ENCODE results near the gene SUSD2. TPM values are rescaled to one million over a fixed set of nuclear protein-coding genes. Genes with fewer than 3 reads are reported as not detected.
"Not testable (repeated sequence)": the region's sequence is repeated elsewhere in the genome, so short reads cannot be mapped to it uniquely, and the experiment has no call there.

The SUSD2 gene, protein sequence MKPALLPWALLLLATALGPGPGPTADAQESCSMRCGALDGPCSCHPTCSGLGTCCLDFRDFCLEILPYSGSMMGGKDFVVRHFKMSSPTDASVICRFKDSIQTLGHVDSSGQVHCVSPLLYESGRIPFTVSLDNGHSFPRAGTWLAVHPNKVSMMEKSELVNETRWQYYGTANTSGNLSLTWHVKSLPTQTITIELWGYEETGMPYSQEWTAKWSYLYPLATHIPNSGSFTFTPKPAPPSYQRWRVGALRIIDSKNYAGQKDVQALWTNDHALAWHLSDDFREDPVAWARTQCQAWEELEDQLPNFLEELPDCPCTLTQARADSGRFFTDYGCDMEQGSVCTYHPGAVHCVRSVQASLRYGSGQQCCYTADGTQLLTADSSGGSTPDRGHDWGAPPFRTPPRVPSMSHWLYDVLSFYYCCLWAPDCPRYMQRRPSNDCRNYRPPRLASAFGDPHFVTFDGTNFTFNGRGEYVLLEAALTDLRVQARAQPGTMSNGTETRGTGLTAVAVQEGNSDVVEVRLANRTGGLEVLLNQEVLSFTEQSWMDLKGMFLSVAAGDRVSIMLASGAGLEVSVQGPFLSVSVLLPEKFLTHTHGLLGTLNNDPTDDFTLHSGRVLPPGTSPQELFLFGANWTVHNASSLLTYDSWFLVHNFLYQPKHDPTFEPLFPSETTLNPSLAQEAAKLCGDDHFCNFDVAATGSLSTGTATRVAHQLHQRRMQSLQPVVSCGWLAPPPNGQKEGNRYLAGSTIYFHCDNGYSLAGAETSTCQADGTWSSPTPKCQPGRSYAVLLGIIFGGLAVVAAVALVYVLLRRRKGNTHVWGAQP
- total RNA-seq (ENCODE audit: insufficient read depth, low replicate concordance), result 12.3 TPM

DNA sequence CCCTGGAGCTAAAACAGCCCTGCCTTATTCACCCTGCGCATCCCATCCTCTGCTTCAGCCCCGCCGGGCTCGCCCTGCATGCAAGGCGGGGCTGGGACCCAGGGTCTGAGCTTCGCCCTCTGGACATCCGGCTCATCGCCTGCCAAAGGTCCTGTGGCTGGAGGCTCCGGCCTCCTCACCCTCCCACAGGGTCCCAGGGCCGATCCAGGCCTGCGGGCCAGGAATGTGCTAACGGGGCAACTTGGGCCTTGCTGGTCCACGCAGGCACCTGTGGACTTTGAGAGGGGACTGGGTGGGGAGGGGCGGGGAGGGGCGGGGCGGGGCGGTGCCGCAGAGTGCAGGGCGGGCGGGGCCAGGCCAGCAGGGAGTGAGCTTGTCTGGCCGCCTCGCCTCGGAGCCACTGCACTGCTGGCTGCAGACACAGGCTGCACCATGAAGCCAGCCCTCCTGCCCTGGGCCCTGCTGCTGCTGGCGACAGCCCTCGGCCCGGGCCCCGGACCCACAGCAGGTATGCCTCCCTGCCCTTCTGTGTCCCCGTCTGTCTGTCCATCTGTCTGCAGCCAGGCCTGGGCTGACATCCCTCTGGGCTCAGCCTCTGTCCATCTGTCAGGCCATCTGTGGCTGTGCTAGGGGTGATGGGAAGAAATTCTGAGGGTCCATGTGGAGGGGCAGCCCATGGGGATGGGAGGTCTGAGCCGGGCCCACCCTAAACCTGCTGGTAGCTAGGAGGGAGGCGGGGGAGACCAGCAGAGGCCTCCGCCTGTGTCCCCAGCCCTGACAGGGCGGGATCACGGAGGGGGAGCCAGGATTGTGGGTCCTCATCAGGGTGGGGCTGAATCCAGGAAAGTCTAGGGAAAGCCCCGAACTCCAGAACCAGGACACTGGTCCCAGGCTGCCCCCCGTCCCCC, at the start of gene SUSD2:
Gene SUSD2 (plus strand): TSS at position 400 of the 908 bp plus-strand sequence. CDS start 33 bp downstream, at position 433.
- DNase-seq (ENCODE audit: low spot score), result no peak

DNA sequence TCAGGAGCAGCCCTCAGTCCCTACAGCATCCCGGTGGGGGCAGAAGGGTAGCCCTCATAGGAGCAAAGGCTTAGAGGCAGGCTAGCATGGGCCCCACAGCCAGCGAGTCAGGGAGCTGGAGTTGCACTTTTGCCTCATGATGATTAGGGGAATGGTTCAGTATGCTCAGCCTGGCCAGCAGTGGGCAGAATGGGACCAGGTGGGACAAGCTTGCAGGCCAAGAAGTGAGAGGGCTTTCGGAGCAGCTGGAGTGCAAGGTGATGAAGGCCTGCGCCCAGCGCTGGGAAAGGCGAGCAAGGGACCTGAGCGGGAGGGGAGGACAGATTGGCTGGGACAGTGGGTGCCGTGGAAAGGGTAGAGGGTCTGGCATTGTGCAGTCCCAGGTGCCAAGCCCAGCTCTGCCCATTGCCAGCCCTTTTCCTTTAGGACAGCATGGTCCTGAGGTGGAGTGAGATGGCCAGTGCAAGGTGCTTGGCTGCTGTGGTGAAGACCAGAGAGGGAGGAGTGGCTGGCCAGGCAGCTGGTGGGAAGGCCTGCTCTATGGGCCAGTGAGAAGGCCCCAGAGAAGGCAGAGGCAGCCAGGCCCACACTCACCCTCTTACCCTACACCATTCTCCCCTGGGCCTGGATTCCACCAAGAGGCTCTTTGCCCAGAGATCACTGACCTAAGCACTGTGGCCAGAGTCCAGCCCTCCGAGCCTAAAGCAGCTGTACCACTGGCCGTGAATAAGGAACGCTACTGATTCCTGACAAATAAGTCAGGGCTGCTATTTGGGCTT, 47.9 kb upstream of the SUSD2 start:
- DNase-seq (ENCODE audit: low spot score), result no peak

DNA sequence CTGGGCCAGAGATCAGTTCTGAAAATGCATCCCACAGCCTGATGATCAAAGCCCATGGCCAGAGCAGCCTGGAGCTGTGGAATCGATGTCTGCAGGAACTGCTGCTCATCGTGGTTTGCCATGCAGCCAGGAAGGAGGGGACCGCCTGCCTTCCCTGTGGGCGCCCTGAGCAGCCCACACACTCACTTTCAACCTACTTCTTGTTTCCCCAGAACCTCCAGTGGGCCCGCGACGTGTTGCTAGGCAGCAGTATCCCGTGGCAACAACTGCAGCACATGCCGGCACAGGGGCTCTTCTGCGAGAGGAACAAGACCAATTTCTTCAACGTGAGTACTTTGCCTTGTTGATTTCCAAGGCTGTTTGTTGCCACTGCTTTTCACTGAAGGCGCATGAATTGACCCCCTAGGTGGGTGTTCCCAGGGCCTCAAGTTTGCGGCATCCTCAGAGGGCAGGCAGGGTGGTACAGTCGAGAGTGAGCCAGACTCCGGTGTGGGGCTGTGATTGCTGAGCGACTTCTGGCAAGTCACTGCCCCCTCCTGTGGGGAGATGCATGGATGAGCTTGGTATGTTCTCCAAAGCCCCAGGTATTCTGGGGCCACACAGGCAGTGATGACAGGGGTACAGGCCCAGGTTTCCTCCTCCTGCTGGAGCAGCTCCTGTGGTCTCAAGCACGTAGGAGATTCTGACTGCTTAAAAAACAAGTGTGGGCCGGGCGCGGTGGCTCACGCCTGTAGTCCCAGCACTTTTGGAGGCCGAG, 47.0 kb upstream of the SUSD2 start:
- peak; percentile 39 for DNase-seq (ENCODE audit: low spot score)

DNA sequence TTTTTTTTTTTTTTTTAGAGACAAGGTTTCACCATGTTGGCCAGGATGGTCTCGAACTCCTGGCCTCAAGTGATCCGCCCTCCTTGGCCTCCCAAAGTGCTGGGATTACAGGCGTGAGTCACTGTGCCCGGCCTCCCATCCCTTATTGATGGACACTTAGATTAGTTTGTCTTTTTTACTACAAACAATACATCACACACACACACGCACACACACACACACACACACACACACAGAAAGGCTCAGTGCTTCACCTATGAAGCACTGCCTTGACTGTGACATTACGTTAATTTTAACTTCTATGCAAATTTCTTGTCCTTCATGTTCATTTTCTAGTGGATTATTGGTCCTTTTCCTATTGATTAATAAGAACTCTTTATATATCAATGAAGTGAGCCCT, 44.8 kb upstream of the SUSD2 start:
- not testable (repeated sequence) for DNase-seq (ENCODE audit: low spot score)

DNA sequence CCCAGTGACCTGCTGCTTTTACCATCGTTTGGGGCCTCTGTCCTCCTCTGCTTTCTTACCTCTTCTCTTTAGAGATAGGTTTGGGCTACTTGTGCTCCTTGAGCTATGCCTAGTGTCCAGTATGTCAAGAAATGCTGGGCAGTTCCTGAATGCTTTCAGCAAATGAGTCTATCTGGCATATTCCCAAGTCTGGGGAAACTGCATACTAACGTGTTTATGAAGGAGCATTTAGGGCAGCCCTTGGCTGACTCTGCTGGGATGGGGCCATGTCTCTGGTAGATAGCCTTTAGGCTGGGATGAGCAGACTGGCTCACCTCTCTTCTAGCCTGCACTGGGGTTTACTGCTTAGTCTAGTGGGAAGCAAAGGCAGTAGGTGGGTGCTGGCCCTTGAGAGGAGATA, 43.7 kb upstream of the SUSD2 start:
- peak; percentile 91 for DNase-seq (ENCODE audit: low spot score)

DNA sequence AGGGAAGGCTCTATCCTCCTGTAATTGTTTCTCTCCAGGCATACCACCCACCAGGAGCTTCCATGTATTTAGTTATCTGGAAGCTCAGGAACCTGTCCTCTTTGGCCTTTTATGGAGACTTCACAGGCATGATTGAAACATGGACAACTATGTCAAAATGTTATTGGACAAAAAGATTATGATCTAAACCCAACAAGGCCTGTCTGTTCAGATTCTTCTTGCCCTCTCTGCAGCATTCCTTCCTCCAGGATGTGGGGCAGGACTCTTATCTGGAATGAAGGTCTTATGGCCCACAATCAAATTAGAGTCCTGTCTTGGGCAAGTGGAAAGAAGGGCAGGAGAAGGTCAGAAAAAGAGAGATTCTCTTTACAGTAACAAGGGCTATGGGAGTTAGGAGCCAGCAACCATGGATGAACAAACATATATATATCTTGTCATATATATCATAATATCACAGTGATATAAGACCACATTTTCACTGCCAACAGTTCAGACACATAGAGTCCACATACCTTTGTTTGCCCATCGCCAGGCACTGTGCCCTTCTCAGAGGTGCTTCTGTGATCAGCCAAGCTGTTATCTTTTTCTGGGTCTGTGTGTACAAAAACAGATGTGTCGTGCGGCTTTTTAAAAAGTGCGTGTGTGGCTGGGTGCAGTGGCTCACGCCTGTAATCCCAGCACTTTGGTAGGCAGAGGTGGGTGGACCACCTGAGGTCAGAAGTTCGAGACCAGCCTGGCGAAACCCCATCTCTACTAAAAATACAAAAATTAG, 42.5 kb upstream of the SUSD2 start:
- DNase-seq (ENCODE audit: low spot score), result no peak

DNA sequence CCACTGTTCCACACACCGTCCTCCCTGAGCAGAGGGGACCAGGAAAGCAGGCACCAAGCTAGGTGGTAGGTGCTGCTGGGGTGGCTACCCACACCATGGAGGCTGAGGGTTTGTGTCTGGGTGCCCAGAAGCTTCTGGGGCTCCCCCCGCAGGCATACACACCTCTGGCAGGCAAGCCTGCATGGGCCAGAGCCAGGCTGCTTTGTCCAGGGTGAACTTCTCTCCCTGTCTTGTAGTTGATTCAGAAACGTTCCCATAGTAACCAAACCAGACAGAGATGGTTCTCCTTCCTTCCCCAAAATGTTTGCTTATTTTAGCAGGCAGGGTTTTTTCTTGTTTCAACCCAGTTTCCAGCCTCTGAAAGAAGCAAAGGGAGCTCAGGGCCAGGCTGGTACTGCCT, 40.9 kb upstream of the SUSD2 start:
- DNase-seq (ENCODE audit: low spot score), result peak; percentile 28

DNA sequence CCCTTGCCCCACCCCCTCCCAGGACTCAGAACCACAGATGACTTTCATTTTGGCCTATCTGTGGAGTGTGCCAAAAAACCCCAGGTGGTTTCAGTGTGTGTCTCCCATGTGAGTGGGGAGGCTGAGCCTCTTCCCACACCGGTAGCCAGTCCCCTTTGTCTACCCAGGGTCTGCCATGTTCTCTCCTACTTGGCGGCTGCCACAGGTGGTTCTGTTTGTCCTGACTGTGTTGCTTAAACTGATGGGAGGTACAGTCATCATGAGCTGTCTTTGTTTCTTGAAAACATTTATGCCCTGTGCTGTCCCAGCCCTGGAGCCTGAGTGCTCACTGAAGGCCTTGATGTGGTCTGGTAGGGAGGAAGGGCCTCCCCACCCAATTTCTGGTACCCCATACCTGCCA, 39.7 kb upstream of the SUSD2 start:
- DNase-seq (ENCODE audit: low spot score), result no peak

DNA sequence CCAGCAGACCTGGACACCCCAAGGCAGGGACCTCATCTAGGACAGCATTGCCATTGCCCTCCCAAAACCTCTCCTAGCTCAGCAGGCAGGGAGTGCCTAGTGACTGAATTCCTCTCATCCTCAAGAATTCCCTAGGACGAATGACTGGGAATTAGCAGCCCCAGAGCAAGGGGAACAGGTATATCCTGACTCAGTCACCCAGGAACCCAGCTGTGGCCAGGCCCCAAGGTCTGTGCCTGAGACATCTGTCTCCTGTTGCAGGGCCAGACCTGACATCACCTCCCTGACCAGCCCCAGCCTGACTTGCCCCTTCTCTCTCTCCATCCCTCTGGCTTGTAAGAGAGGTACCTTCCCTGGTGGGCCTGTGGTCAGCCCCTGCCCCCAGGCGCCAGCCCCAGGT, 39.0 kb upstream of the SUSD2 start:
- no peak for DNase-seq (ENCODE audit: low spot score)

DNA sequence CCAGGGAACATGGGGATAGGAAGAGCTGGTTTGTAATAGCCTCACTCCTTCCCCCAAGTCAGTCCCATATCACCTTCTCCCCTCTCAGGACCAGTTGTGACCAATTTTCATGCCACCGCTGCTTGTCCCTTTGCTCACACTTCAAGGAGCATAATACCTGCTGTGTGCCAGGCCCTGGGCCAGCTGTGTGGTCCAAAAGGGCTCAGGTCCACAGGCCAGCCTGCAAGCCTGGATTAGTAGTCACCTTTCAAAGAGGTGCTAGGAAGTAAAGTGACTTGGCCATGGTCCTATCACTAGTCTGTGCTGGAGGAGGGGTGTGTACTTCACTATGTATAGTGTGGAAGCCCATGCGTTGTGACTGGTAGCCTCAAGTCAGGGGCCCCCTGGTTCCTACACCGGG, 38.5 kb upstream of the SUSD2 start:
- no peak for DNase-seq (ENCODE audit: low spot score)

DNA sequence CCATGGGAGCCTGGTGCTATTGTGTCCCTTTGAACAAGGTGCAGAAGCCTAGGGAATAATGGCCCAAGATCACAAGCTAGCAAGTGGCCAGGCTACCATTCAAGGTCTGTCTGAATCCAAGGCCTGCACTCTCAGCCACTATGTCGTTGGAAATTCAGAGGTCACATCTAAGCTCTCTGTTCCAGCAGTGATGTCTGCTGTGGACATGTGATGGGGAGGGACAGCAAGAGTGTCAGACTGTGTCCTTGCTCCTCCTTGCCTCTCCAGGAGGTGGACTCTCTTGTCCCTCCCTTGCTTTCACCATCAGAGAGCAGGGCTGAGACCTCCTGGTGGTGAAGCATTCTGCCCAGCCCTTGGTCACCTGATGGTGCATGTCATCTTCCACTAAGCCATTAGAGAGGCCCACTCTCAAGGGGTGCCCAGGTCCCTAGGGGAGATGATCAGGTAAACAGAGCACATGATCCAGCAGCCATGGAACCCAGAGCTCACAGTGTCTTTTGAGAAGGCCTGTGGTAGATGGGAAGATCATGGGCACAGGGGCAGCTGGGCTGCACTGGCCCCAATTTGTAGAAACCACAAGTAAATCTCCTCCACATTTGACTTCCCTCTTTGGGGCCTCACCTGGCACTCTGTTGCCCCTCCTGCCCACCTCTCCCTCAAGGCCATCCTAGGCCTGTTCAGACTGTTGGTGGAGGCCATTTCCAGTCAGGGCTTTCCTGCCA, 37.1 kb upstream of the SUSD2 start:
- no peak for DNase-seq (ENCODE audit: low spot score)

DNA sequence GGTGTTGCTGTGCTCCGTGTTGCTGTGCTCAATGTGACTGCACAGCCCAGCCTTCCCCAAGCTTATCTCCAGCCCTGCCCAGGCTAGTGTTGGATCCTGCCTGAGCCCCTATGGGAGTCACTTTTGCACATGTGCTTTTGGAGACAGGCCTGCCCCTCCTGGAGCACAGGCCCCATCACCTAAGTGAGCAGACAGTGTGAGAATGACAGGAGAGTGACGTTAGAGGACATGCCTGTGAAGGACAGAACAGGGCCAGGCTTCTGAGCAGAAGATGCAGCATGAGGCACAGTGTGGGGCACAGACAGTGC, 36.6 kb upstream of the SUSD2 start:
- no peak for DNase-seq (ENCODE audit: low spot score)

DNA sequence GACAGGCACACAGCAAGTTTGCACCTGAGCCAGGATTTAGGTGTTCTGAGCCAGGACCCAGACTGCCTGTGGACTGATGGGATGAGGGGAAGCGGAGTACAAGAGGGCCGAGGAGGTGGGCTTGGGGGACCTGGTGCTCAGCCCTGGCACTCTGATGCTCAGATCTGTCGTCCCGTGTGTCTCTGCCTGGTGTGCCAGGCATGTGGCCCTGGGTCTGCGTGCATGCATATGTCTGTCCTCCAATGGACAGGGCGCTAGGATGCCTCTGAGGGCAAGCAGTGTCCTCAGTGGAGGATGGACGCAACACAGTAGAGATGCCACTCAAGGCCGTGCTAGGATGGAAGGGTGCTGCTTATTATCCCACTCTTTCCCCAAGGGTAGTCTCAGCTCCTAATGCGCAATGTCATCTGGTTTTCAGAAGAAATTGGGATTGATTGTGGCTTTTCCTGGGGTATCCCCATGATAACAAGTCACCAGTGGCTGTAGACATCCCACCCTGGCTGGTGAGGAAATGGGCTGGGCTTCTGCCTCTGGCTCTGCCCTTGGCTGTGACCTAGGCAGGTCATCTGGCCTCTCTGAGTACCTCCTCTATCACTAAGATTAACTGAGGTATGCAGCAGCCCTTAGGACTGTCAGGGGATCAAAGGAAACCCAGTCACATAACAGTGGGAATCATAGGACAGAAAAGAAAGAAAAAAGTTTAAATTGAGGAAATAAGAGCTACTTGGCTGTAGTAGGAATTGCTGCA, 35.7 kb upstream of the SUSD2 start:
- DNase-seq (ENCODE audit: low spot score), result no peak

DNA sequence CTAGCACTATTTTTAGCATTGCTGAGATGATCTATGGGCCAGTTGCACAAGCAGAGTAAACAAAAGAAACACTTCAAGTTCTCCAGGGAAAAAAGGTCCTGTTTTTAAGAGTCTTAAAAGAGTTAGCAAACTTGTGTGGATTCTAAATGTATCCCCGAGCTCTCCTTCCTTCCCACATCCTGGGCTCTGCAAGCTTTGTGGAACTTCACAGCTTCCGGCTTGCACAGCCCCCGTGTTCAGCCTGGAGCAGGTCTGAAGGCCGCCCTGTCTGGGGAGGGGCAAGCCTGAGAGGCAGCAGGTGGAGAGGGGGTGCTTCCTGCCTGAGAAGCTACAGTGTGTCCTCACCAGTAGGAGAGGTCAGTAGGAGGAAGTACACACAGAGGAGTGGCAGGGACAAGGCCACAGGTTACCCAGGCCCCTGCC, 35.1 kb upstream of the SUSD2 start:
- peak; percentile 81 for DNase-seq (ENCODE audit: low spot score)

DNA sequence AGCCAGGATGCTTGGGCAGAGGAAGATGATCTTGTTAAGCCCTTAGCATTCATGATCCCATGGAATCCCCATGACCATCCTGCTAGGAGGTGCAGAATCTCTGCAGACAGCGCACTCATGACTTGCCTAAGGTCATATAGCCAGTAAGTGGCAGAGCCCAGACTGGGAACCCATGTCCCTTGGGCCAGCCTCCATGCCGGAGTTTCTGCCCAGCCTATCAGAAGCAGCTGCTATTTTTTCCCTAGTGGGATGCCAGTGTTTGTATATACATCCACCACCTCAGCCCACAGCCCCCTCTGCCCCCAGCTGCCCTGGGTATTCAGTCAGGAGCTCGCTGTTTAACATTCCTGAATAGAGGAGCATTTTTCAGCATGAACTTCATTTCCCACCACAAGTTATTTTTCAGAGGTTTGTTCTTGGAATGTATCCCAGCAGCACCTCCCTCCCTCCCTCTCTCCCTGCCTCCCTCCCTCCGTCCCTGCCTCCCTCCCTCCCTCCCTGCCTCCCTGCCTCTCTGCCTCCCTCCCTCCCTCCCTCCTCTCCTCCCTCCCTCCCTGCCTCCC, 34.4 kb upstream of the SUSD2 start:
- peak; percentile 75 for DNase-seq (ENCODE audit: low spot score)

DNA sequence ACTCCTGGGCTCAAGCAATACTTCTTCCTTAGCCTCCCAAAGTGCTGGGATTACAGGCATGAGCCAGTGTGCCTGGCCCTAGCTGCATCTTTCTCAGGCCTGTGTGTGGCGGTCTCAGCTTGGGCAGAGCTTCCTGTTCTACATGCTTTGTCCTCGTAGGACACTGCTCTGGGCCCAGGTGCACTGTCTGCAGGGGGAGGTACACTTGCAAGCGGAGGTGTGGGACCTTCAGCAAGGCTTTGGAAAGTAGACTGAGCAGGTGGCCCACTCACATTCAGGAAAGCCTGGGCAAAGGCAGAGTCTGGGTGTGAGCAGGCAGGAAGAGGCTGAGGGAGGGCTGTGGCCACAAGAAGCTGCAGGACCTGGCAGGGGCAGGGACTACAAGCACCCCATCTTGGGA, 33.6 kb upstream of the SUSD2 start:
- no peak for DNase-seq (ENCODE audit: low spot score)

DNA sequence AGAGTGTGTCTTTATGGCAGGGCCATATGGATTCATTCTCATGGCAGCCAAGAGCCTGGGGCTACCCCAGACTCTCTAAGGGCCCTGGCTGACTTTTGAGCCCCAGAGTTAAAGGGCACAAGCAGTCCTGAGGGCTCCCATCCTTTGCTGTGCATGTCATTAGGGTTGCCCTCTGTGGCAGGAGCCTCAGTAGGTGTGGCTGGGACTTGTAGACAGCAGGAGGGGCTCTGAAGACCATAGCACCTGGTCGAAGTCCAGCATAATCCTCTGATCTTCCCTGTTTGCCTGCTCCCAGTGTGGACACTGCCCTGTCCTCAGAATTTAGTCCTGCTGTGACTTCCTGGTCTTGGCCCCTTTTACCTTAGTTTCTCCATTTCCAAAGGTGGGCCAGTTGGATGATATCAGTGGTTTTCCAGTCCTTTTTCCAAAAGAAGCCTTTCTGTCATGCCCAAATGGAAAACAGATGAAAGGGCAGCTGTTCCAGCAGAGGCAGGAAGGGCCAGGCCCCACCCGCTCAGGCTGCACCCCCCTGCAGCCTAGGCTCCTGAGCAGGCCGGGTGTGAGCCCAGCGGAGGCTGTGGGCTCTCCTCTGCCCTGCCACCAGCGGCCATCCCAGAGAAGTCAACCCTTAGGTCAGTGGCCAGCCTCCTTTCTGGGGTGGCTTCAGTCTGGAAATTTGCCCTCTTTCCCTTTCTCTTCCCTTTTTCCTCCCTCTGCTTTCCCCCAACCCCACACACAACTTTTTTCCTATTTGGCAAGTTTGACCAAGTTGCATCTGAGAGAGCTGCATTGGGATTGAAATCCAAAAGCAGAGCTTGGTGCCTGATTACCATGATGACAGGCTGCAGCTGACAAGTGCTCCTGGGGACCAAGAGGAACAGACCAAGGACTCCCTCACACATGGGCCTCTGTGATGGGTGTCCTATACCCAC, 32.8 kb upstream of the SUSD2 start:
- no peak for DNase-seq (ENCODE audit: low spot score)
